ENCODE data around the gene SLCO3A1. TPM values are rescaled to one million over a fixed set of nuclear protein-coding genes. Genes with fewer than 3 reads are reported as not detected.

Gene SLCO3A1
- total RNA-seq, 1 donor from 2014 or later, result 56.8 TPM

DNA sequence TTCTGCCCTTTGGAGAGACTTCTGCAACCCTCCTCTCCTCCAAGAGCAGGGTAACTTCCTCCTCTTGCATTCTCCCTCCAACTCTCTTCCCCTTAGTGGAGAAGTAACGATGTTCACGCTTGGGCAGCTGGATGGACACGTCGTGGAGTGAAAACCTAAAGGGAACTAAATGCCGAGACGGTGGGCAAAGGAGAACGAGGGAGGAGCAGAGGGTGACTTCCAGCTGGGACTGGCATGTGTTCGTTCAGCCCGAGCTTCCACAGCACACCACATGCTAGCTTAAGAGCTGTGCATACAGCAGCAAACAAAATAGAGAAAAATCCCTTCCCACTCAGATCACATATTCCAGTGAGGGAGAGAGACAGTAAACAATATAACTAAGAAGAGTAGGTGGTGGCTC lies 179.8 kb downstream of the SLCO3A1 start:
- no peaks in the 10 kb centered on the region for H3K36me3 ChIP-seq
- no peak for DNase-seq
- peak overlapping the region; percentile 35 for H3K27ac ChIP-seq (replicated peaks)
- intact Hi-C loops (cut with micrococcal nuclease), result no loop called here
- H3K27me3 ChIP-seq (ENCODE audit: low read depth), result no peaks in the 10 kb centered on the region
- peaks cover 86% of the 10 kb centered on the region for H3K4me1 ChIP-seq
- TF ChIP-seq, protein P1, sequence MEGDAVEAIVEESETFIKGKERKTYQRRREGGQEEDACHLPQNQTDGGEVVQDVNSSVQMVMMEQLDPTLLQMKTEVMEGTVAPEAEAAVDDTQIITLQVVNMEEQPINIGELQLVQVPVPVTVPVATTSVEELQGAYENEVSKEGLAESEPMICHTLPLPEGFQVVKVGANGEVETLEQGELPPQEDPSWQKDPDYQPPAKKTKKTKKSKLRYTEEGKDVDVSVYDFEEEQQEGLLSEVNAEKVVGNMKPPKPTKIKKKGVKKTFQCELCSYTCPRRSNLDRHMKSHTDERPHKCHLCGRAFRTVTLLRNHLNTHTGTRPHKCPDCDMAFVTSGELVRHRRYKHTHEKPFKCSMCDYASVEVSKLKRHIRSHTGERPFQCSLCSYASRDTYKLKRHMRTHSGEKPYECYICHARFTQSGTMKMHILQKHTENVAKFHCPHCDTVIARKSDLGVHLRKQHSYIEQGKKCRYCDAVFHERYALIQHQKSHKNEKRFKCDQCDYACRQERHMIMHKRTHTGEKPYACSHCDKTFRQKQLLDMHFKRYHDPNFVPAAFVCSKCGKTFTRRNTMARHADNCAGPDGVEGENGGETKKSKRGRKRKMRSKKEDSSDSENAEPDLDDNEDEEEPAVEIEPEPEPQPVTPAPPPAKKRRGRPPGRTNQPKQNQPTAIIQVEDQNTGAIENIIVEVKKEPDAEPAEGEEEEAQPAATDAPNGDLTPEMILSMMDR (IDR thresholded peaks at IDR 0.05; ENCODE audit: borderline replicate concordance), result no peak
- H3K9me3 ChIP-seq (replicated peaks), result no peaks in the 10 kb centered on the region
- H3K4me3 ChIP-seq, result no peak overlapping the region

DNA sequence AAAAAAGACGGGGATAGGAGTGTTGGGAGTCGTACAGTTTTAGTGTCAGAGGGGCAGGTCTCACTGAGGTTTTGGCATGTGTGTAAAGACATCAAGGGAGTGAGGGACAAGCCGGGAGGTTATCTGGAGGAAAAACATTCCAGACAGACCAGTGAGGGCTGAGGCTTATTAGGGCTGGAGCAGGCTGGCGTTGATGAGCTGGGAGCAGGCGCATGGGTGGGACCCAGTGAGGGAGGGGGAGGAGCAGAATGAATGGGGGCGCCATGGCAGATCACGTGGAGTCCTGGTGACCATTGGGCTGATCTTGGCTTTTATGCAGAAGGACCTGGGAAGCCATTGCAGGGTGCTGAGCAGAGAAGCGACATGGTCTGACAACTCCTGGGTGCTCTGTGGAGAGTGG lies 180.2 kb downstream of the SLCO3A1 start:
- H3K36me3 ChIP-seq, result no peaks in the 10 kb centered on the region

DNA sequence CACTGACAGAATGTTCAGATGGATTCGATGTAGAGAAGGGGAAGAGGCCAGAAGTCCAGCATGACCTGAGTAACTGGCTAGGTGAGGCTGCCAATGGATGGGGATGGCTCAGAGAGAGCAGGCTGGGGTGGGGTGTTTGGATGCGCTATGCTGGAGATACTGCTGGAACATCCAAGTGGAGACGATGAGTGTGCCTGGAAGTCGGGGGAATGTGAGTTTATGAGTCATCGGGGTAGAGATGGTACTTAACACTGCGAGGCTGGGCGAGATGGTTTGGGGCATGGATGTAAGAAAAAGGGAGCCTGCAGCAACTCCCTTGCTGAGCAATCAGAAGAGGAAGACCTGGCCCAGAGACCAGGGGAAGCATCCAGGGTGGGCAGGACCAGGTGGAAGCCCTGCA lies 180.7 kb downstream of the SLCO3A1 start:
- intact Hi-C loops (cut with micrococcal nuclease), result no loop called here
- Histone ChIP-seq H3K36me3 (no peaks in the 10 kb centered on the region), H3K4me3 (no peak overlapping the region), H3K4me1 (peaks cover 77% of the 10 kb centered on the region), H3K27ac (replicated peaks) (peak overlapping the region; percentile 35), H3K27me3 (ENCODE audit: low read depth) (no peaks in the 10 kb centered on the region), H3K9me3 (replicated peaks) (peaks cover 3% of the 10 kb centered on the region)
- TF ChIP-seq, protein P1 (IDR thresholded peaks at IDR 0.05; ENCODE audit: borderline replicate concordance), result no peak
- no peak for DNase-seq

More for the DNA sequence above, 180.2 kb downstream of the SLCO3A1 start:
- no peak for DNase-seq
- Histone ChIP-seq H3K4me1 (peaks cover 82% of the 10 kb centered on the region), H3K27ac (replicated peaks) (peak overlapping the region; percentile 35), H3K9me3 (replicated peaks) (peaks cover 2% of the 10 kb centered on the region), H3K4me3 (no peak overlapping the region), H3K27me3 (ENCODE audit: low read depth) (no peaks in the 10 kb centered on the region)
- intact Hi-C loops (cut with micrococcal nuclease), result no loop called here
- TF ChIP-seq, protein P1 (IDR thresholded peaks at IDR 0.05; ENCODE audit: borderline replicate concordance), result no peak

DNA sequence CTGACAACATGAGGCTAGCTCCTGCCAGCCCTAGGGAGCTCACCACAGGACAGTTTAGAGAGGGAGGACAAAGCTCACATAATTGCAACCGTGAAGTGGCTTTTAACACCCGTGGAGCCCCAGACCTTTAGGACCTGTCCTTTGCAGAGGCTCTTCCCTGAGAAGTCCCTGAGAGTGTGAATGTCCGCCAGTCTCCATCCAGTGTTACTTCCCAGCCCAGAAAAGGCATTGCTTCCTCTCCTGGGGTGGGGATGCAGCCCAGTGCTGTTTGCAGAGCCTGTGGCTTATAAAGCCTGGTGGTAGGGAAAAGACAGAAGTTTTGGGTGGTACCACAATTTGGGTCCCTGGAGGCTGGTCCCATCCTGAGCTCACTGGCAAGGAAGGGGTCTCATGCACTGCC lies 182.0 kb downstream of the SLCO3A1 start:
- peaks cover 3% of the 10 kb centered on the region for H3K9me3 ChIP-seq (replicated peaks)
- DNase-seq, result no peak
- no peaks in the 10 kb centered on the region for H3K27me3 ChIP-seq (ENCODE audit: low read depth)
- no peak overlapping the region for H3K27ac ChIP-seq (replicated peaks)
- intact Hi-C loops (cut with micrococcal nuclease), result no loop called here
- H3K36me3 ChIP-seq, result no peaks in the 10 kb centered on the region
- no peak overlapping the region for H3K4me3 ChIP-seq
- TF ChIP-seq, protein P1 (IDR thresholded peaks at IDR 0.05; ENCODE audit: borderline replicate concordance), result no peak
- peaks cover 71% of the 10 kb centered on the region for H3K4me1 ChIP-seq

DNA sequence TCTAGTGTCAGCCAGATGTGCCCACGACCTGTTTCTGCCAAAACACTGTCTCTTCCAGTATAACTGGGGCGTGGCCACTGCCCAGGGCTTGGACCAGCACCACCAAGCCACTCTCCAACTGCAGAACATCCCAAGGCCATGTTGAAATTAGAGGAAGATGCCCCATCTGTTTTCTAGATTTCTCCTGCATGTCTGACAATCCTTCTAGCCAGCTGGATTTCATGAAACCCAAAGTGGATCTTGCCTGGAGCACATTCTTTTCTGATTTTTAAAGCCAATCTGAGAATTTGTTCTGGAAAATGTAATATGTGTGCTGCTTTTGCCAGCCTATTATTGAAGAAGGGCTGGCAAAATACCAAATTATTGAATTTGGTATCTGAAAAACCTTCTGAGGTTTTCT lies 182.5 kb downstream of the SLCO3A1 start:
- no peak for DNase-seq
- H3K9me3 ChIP-seq (replicated peaks), result peaks cover 3% of the 10 kb centered on the region
- peaks cover 72% of the 10 kb centered on the region for H3K4me1 ChIP-seq
- no peak overlapping the region for H3K4me3 ChIP-seq
- no peak overlapping the region for H3K27ac ChIP-seq (replicated peaks)
- no peaks in the 10 kb centered on the region for H3K36me3 ChIP-seq
- intact Hi-C loops (cut with micrococcal nuclease), result no loop called here
- TF ChIP-seq, protein P1 (IDR thresholded peaks at IDR 0.05; ENCODE audit: borderline replicate concordance), result no peak
- H3K27me3 ChIP-seq (ENCODE audit: low read depth), result no peaks in the 10 kb centered on the region

DNA sequence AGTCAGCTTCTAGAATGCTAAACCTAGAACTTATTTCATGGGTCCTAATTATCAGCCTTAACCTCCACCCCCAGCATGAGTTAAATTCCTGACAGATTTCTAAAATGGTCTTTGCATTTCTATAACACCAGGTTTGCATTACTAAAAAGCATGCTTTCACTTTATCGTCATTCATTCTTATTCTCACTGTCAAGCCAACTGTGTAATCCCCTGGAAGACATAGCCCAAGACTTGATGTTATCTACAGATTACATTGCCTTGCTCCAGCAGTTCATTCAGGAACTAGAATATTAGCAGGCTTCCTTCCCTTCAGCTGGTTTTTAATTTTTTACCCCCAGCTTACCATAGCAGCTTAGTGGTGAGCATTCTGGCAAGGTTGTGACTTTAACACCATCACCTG lies 184.0 kb downstream of the SLCO3A1 start:
- no peaks in the 10 kb centered on the region for H3K27me3 ChIP-seq (ENCODE audit: low read depth)
- peaks cover 76% of the 10 kb centered on the region for H3K4me1 ChIP-seq
- H3K9me3 ChIP-seq (replicated peaks), result peaks cover 3% of the 10 kb centered on the region
- TF ChIP-seq, protein P1 (IDR thresholded peaks at IDR 0.05; ENCODE audit: borderline replicate concordance), result no peak
- H3K4me3 ChIP-seq, result no peak overlapping the region
- DNase-seq, result no peak
- intact Hi-C loops (cut with micrococcal nuclease), result no loop called here
- H3K27ac ChIP-seq (replicated peaks), result no peak overlapping the region
- H3K36me3 ChIP-seq, result no peaks in the 10 kb centered on the region
